HG02884 (cell line): ENCODE results near the gene GDI2.
"Not testable (repeated sequence)": the region's sequence is repeated elsewhere in the genome, so short reads cannot be mapped to it uniquely, and the experiment has no call there.

Source experiments
- ATAC-seq: cut with Tn5 transposase; IDR thresholded peaks from one replicate; pipeline ENCODE4 v1.9.1; 2021; ENCODE audit warnings: mild to moderate bottlenecking, moderate library complexity; ENCODE audit not compliant: unreplicated experiment

GDI2 gene

DNA sequence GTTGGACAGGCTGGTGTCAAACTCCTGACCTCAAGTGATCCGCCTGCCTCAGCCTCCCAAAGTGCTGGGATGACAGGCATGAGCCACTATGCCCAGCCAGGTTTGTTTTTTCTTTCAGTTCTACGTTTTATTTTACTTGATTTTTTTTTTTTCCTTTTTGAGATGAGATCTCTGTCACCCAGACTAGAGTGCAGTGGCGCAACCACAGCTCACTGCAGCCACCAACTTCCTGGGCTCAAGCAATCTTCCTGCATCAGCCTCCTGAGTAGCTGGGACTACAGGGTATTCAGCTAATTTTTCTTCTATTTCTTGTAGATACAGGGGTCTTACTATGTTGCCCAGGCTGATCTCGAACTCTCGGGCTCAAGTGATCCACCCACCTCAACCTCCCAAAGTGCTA lies 24.3 kb downstream of the GDI2 start:
- ATAC-seq, result no peak

GRCh38 chr10:5783300-5783699 lies 29.9 kb downstream of the GDI2 start:
- no peak for ATAC-seq

DNA sequence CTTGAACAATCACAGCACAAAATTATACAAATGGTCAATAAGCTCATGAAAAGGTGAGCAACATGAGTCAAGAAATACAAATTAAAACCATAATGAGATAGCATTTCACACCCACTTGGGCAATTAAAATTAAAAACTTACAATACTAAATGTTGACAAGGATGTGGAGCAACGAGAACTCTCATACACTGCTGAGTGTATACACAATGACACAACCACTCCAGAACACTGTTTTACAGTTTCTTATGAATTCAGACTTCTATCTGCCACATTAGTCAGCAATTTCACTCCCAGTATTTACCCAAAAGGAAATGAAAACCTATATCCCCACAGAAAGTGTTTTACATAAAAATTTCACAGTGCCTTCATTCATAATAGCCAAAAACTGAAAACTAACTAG lies 31.1 kb downstream of the GDI2 start:
- no peak for ATAC-seq

DNA sequence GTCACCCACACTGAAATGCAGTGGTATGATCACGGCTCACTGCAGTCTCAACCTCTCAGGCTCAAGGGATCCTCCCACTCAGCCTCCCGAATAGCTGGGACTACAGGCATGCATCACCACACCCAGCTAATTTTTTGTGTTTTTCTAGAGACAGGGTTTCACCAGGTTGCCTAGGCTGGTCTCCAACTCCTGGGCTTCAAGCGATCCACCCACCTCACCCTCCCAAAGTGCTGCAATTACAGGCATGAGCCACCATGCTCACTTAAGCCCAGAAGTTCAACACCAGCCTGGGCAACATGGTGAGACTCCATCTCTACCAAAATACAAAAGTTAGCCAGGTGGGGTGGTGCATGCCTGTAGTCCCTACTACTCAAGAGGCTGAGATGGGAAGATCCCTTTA lies 33.5 kb downstream of the GDI2 start:
- ATAC-seq, result no peak

- ATAC-seq, result not testable (repeated sequence)
These were observed 35.5 kb downstream of the GDI2 start for GRCh38 chr10:5777758-5778157.

DNA sequence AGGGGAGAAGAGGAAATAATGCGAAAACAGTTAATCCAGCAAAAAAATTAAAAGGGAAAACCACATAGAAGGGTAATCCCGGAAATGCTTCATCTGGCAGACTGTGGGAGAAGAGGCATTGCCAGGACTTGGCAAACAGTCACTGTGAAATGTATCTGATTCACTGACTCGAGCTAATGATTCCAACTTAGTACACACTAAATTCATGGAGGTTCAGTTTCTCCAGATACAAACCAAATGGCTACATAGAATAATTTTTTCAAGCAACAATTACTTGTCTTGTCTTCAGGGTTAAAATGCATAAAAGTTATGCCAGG lies 36.4 kb downstream of the GDI2 start:
- ATAC-seq, result no peak

DNA sequence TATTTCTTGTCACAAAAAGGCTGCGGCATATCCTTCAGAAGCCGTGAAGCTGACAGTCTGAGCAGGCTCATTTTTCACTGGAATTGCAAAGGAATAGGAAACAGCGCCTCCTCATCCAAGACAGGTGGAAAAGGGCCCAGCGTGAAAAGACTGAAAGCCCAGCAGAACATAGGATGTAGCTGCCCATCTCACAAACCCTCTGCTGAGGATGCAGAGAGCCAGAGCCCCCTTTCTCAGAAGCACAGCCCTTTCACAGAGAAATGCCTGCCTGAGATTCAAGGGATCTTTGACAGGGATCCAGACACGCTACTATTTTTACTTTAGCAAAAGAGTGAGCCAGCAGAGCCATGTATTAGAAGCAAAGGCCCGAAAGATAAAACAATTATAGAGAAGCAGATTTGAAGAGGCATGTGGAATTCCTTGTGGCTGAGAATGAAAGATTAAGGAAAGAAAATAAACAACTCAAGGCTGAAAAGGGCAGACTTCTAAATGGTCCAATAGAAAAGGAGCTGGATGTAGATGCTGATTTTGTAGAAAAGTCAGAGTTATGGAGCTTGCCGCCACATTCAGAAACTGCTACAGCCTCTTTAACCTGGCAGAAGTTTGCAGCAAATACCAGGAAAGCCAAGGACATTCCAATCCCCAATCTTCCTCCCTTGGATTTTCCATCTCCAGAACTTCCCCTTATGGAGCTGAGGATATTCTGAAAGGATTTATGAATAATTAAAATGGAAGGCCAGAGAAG lies 36.9 kb downstream of the GDI2 start:
- ATAC-seq, result no peak

DNA sequence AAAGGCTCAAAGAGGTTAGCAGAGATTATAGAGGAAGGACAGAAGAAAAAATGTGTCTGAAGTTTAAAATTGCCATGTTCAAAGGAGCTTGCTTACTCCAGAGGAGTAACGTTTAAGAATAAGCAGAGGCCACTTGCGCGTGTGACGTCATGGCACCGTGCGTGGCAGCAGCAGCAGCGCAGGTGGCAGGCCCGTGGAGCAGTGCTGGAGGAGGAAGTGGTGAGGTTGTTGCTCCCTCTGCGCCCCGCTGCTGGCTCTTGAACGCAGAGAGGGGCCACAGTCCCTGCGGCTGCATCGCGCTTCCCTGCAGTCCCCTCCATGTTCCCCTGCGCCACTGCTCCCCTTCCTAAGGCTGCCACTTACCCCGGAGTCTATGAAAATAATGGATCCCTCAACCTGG lies 37.5 kb downstream of the GDI2 start:
- no peak for ATAC-seq

DNA sequence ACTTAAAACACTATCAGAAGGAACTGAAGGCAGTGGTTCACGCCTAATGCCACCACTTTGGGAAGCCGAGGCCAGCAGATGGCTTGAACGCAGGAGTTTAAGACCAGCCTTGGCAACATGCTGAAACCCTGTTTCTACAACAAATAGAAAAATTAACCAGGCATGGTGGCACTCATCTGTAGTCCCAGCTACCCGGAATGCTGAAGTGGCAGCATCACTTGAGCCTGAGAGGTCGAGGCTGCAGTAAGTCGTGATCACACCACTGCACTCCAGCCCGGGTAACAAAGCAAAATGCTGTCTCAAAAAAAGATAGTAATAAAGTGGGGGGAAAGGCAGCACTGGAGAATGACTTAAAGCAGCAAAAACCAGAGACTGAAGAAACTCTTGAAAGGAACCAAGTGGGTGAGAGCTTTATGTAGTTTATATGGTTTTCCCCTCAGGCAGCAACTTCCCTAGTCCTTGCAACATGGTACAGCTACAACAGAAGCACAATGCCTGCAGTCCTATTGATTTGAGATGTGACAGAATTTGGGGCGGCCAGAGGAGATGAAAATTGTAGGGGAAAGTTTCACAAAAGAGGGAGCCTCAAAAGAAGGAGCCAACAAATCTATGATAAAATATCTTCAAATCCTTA lies 38.1 kb downstream of the GDI2 start:
- ATAC-seq, result no peak

- ATAC-seq, result no peak
These were observed 47.0 kb downstream of the GDI2 start for GRCh38 chr10:5766189-5766588.

DNA sequence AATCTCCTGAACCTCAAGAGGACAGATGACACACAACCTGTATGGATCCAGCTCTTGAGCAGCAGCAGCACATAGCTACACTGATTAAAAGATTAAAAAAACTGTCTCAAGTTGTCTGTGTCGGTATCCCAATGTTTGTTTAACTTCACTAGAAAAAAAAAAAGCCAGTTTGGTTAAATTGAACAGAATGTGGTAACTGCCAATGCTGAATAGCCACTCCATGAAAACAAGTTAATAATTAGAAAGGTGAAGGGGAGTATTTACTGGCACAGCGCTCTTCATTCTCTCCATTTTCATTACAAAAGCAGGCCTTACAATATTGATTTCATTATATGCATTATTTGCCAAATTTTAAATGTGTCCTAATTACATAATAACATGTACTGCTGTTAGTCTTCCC lies 47.6 kb downstream of the GDI2 start:
- ATAC-seq, result no peak

DNA sequence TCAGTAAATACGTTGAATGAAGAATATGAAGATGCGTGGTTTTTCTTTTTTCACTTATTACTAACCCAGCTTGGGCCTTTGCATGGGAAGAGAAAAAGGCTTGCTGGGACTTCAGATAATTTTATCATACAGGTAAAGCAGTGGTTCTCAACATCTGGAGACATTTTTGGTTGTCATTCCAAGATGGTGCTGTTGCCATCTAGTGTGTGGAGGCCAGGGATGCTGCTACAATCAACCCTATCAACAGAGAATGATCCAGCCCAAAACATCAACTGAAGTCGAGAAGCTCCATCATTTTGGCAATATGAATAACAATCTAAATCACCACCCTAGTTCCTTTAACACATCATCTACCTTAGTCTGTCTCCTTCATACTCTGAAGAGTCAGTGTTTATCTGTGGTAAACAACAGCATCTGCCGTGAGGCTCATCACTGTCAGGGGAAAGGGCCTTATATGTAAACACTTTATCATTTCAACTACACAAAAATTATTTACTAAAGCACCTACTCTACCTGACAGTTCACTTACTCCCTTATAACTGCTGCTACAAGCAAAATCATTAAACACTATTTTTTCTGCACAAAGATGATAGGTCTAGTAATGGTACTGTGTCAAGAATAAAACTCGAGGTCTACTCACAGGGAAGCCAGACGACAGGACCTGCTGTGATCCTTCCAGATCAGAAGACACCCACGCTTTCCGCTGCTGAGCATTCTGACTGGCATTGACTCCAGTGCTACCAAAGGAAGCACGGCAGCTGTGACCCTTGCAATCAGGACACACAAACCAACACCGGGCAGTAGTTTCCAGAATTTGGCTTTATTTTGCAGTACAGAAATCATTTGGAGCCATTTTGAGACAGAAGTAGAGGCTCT lies 48.6 kb downstream of the GDI2 start:
- ATAC-seq, result no peak

DNA sequence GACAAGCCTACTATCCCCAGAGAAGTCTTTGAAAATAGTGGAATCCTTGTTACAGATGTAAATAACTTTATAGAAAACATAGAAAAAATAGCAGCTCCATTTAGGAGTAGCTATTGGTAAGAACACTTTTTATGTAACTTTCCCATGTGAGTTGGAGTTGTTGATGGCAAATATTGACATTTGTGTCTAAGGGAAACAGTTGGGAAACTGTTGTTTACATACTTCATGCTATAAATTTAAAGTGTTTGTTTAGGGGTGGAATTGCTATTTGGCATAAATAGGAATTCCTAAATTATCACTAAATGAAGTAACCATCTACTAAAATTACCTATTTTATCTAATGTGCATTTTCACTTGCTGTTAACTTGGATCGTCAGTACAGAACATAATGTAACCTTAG lies 50.7 kb downstream of the GDI2 start:
- no peak for ATAC-seq

- ATAC-seq, result no peak
These were observed 52.0 kb downstream of the GDI2 start for GRCh38 chr10:5761220-5761619.

GRCh38 chr10:5760515-5760914 lies 52.7 kb downstream of the GDI2 start:
- no peak for ATAC-seq

DNA sequence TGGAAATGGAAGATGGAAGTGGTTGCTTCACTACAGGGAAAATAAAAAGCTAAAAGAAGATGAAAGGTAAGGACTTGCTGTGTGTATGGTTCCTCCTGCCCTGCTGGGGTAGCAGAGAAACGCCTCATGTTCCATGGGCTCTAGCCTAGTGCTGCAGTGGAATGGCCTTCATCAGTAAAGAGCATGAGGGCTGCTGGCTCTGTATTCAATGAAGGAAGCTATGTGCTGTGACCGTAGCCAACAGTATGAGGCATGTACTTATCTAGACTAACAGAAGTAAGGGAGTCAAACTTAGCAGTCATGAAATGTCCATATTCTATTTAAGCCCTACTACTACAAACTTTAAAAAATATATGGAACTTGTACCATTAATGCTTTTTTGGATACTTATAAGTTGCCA lies 54.3 kb downstream of the GDI2 start:
- no peak for ATAC-seq

DNA sequence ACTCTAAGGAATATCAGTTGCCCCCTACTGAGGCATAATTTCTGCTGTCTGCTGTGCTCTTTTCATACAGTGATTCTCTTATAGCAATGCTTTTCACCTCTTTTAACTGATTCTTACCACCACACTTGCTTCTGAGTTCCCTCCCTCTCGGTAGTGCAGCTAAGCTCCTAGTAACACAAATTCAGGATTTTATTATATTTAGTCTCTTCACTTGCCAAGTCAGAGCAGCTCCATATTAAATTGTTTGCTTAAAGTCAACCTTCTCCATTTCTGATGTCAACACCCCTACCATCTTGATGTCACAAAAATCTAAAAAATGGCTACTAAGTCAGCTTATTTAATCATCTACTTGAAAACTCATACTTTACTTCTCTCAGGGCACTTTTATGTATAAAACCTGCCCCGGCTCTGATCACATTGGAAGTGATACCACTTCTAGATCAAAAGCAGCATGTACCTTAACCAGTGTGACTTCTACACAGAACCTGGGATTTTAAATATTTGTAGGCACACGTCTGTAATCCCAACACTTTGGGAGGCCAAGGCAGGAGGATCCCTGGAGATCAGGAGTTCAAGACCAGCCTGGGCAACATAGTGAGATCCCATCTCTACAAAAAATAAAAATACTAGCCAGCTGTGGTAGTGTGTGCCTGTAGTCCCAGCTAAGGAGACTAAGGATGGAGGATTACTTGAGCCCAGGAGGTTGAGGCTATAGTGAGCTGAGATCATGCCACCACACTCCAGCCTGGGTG lies 55.3 kb downstream of the GDI2 start:
- ATAC-seq, result no peak

- no peak for ATAC-seq
These were observed 60.8 kb downstream of the GDI2 start for GRCh38 chr10:5752301-5752871.

GRCh38 chr10:5751601-5752253 lies 61.5 kb downstream of the GDI2 start:
- ATAC-seq, result no peak

DNA sequence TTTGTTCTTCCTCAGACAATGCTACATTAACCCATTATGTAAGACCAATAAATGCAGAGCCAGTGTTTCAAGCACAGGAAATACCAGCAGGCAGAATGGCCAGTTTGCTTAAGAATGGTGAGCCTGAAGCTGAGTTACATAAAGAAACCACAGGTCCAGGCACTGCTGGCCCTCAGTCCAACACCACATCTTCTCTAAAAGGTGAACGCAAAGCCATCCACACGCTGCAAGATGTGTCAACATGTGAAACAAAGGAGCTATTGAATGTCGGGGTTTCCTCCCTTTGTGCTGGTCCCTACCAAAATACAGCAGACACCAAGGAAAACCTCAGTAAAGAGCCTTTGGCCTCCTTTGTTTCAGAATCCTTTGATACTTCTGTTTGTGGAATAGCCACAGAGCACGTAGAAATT lies 64.8 kb downstream of the GDI2 start:
- ATAC-seq, result no peak
